ENCODE results near the gene RBFOX1. TPM values are rescaled to one million over a fixed set of nuclear protein-coding genes. Genes with fewer than 3 reads are reported as not detected.

RBFOX1 gene
- total RNA-seq, 2 donors from 2014 or later, result not detected

DNA sequence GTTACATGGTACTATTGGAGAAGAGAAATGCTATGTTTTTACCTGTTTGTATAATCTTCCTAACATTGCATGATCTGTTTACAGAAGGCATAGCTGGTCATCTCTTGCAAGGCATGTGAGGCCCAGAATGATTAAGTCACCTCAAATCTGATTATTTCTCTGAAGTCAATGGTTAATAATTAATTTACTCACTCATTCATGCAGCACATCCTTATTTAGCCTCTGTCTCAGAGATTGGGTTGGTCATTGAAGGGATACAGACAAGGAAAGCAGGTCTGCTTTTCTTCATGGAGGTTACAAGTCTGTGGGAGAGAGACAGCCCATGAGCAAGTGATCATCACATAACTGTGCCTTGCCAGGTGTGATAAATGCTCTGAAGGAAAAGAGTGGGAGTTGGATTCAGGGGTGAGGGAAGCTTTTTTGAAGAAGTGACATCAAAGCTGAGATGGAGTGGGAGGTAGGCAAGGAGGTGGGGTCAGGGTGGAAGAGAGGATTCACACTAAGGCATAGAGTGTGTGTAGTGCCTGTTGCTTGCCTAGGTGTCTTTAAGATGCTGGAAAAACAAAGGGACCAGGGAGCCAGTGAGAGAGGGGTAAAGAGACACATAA lies 16.3 kb upstream of the RBFOX1 start:
- Histone ChIP-seq H3K4me3 (no peak overlapping the region), H3K27ac (no peak overlapping the region), H3K9me3 (no peaks in the 10 kb centered on the region), H3K4me1 (no peaks in the 10 kb centered on the region), H3K27me3 (no peaks in the 10 kb centered on the region), H3K36me3 (replicated peaks in 1 of 2; ENCODE audit: insufficient read depth in 1 of 2, low read depth in 2 of 2) (no peaks in the 10 kb centered on the region)
- no peak for DNase-seq
- ATAC-seq, result no peak
- intact Hi-C loops (cut with DNase I), result no loop called here
- TF ChIP-seq, protein P1, sequence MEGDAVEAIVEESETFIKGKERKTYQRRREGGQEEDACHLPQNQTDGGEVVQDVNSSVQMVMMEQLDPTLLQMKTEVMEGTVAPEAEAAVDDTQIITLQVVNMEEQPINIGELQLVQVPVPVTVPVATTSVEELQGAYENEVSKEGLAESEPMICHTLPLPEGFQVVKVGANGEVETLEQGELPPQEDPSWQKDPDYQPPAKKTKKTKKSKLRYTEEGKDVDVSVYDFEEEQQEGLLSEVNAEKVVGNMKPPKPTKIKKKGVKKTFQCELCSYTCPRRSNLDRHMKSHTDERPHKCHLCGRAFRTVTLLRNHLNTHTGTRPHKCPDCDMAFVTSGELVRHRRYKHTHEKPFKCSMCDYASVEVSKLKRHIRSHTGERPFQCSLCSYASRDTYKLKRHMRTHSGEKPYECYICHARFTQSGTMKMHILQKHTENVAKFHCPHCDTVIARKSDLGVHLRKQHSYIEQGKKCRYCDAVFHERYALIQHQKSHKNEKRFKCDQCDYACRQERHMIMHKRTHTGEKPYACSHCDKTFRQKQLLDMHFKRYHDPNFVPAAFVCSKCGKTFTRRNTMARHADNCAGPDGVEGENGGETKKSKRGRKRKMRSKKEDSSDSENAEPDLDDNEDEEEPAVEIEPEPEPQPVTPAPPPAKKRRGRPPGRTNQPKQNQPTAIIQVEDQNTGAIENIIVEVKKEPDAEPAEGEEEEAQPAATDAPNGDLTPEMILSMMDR (IDR thresholded peaks at IDR 0.05), result no peak
- TF ChIP-seq POLR2A (IDR thresholded peaks at IDR 0.05), result no peak

- no peaks in the 10 kb centered on the region for H3K9me3 ChIP-seq
- WGBS, 2 donors, result 76 to 83% methylated on average over 5 of the region's 5 CpGs
- no peak overlapping the region for H3K27ac ChIP-seq
- H3K4me3 ChIP-seq, result no peak overlapping the region
- DNase-seq (no peak), ATAC-seq (no peak)
- H3K27me3 ChIP-seq, result no peaks in the 10 kb centered on the region
- TF ChIP-seq, protein P1 (IDR thresholded peaks at IDR 0.05), result no peak
- TF ChIP-seq POLR2A (IDR thresholded peaks at IDR 0.05), result no peak
- no peaks in the 10 kb centered on the region for H3K4me1 ChIP-seq
- no peaks in the 10 kb centered on the region for H3K36me3 ChIP-seq (replicated peaks in 1 of 2; ENCODE audit: insufficient read depth in 1 of 2, low read depth in 2 of 2)
- intact Hi-C loops (cut with DNase I), result no loop called here
Observed at GRCh38 chr16:7317982-7318381, 14.7 kb upstream of the RBFOX1 start.

DNA sequence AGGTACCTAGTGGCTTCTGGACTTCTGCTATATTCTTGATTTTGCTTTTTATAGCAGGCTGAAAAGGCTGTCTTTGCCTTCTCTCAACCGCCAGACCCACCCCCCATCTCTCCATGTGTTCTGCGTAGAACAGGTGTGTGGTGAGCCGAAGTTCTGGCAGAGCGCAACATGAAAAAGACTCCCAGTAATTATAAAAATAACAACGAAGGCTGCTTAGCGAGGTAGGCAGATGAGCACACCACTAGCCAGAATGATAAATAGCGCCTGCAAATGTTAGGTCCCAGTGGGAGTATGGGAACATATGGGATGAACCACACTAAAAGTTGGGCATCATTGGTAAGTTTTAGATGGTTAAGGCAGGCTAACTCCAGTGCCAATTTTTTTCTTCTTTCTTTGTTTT lies 14.0 kb upstream of the RBFOX1 start:
- Histone ChIP-seq H3K36me3 (replicated peaks in 1 of 2; ENCODE audit: insufficient read depth in 1 of 2, low read depth in 2 of 2) (no peaks in the 10 kb centered on the region), H3K27ac (no peak overlapping the region), H3K4me3 (no peak overlapping the region), H3K27me3 (no peaks in the 10 kb centered on the region), H3K9me3 (no peaks in the 10 kb centered on the region), H3K4me1 (no peaks in the 10 kb centered on the region)
- DNase-seq, result no peak
- ATAC-seq, result no peak
- intact Hi-C loops (cut with DNase I), result no loop called here
- TF ChIP-seq, protein P1 (IDR thresholded peaks at IDR 0.05), result no peak
- TF ChIP-seq POLR2A (IDR thresholded peaks at IDR 0.05), result no peak
- WGBS, 2 donors, result 76 to 77% methylated on average over 7 of the region's 7 CpGs

- no peak overlapping the region for H3K27ac ChIP-seq
- no peaks in the 10 kb centered on the region for H3K27me3 ChIP-seq
- WGBS, 2 donors, result 45 to 71% methylated on average over 4 of the region's 4 CpGs
- ATAC-seq (no peak), DNase-seq (no peak)
- H3K9me3 ChIP-seq, result no peaks in the 10 kb centered on the region
- TF ChIP-seq, protein P1 (IDR thresholded peaks at IDR 0.05), result no peak
- no peak for TF ChIP-seq POLR2A (IDR thresholded peaks at IDR 0.05)
- no peaks in the 10 kb centered on the region for H3K4me1 ChIP-seq
- intact Hi-C loops (cut with DNase I), result no loop called here
- H3K36me3 ChIP-seq (replicated peaks in 1 of 2; ENCODE audit: insufficient read depth in 1 of 2, low read depth in 2 of 2), result no peaks in the 10 kb centered on the region
- no peak overlapping the region for H3K4me3 ChIP-seq
Observed at GRCh38 chr16:7319514-7319913, 13.1 kb upstream of the RBFOX1 start.

DNA sequence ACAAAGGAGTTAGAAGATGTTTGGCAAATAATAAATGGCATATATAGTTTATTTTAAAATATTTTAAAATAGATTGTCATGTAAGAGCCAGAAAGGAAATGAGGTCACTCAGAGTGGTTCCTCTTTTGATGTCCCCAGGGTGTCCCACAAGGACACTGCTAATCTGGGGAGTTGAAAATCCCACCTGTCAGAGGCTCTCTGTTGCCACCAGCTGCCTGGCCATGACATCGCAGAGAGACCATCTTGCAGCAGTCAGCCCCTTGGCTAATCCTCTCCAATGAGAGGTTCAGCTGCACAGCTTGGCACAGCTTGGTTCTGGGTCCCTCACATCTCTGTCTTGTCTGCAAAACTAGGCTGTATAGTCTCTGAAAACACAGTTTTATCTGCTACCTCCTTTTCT lies 11.0 kb upstream of the RBFOX1 start:
- no peaks in the 10 kb centered on the region for H3K9me3 ChIP-seq
- TF ChIP-seq POLR2A (IDR thresholded peaks at IDR 0.05), result no peak
- TF ChIP-seq, protein P1 (IDR thresholded peaks at IDR 0.05), result no peak
- H3K27me3 ChIP-seq, result no peaks in the 10 kb centered on the region
- no peak overlapping the region for H3K27ac ChIP-seq
- no peak for DNase-seq
- H3K4me3 ChIP-seq, result no peak overlapping the region
- no peaks in the 10 kb centered on the region for H3K4me1 ChIP-seq
- WGBS, 2 donors, result 23 to 39% methylated on average over 1 of the region's 1 CpG
- intact Hi-C loops (cut with DNase I), result no loop called here
- no peaks in the 10 kb centered on the region for H3K36me3 ChIP-seq (replicated peaks in 1 of 2; ENCODE audit: insufficient read depth in 1 of 2, low read depth in 2 of 2)
- ATAC-seq, result no peak
